Pulmonary artery endothelial cell (primary cell): ENCODE results near the gene PATE1. TPM values are rescaled to one million over a fixed set of nuclear protein-coding genes. Genes with fewer than 3 reads are reported as not detected.
"Not testable (repeated sequence)": the region's sequence is repeated elsewhere in the genome, so short reads cannot be mapped to it uniquely, and the experiment has no call there.

Experiments used
- DNase-seq: peaks from one replicate; pipeline ENCODE4 v3.0.0-alpha.2; 2011; ENCODE audit warnings: low read depth, low spot score
- total RNA-seq: library from RNA; depleted of rRNA; stranded (reverse); fragments of >200 nt; gene quantifications from 2 replicates; pipeline ENCODE4 v1.2.3, GENCODE V29; 2014

Gene PATE1, protein sequence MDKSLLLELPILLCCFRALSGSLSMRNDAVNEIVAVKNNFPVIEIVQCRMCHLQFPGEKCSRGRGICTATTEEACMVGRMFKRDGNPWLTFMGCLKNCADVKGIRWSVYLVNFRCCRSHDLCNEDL
- total RNA-seq = not detected in 2 replicates

DNA sequence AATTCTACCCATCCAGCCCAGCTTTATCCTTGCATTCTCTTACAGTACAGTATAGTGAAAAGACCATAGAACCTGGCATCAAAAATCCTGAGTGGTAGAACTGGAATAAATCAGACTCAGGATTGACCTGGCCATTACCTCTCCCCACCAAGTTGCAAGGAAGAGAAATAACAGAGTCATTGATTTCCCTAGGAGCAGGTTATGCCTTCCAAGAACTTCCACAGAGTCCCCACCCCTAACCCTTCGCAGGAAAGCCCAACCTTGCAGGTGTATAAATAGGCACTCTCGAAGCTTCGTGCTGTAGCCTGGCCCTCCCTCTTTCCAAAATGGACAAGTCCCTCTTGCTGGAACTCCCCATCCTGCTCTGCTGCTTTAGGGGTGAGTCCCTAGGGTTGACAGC is at the start of gene PATE1:
TSS of gene PATE1 (plus strand) at position 301 of the 400 bp plus-strand sequence. CDS start at position 327, 26 bp downstream.
- no peak for DNase-seq

DNA sequence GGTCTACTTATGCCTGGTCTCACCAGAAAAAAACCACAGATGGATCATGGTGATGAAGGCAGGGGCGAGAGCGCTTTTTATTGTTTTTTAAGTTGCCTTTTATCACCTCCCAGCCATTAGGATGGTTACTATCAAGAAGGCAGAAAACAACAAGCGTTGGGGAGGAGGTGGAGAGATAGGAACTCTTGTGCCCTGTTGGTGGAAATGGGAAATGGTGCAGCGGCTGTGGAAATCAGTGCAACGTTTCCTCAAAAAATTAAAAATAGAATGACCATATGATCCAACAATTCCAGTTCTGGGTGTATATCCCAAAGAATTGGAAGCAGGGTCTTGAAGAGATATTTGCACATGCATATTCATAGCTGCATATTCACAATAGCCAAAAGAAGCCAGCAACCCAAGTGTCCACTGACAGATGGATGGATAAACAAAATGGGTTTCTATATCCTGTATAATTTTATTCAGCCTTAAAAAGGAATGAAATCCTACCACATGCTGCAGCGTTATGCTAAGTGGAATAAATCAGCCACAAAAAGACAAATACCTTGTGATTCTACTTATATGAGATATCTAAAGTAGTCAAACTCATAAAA is 45.0 kb upstream of the PATE1 start:
- no peak for DNase-seq

DNA sequence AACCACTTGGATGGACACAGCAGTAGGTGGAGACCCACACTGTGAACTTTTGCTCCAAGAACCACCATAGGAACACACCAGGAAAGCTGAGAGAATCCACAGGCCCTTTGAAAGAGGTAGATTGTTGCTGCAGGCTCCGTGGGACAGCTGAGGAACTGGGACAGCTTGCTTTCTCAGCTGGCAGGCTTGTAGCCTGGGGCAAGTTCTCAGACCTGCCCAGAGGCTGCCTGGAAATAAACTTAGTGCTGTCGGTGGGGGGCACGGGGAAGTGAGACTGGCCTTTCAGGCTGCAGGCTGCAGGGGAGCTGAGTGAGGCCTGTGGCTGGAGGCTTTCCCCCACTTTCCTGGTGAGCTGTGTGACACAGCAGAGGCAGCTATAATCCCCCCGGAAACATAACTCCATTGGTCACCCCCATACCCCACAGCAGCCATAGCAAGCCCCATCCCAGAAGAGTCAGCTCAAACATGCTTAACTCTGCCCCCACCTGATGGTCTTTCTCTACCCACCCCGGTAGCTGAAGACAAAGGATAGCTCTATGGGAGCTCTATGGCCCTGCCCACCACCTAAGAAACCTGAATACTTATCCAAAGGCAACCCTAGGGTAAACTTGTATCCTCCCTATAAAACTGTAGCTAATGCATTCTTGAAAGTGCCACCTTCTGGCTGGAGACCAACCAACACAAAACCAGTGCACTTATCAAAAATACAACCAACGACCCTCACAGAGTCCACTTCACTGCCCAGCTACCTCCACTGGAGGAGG is 44.0 kb upstream of the PATE1 start:
- DNase-seq = no peak

DNA sequence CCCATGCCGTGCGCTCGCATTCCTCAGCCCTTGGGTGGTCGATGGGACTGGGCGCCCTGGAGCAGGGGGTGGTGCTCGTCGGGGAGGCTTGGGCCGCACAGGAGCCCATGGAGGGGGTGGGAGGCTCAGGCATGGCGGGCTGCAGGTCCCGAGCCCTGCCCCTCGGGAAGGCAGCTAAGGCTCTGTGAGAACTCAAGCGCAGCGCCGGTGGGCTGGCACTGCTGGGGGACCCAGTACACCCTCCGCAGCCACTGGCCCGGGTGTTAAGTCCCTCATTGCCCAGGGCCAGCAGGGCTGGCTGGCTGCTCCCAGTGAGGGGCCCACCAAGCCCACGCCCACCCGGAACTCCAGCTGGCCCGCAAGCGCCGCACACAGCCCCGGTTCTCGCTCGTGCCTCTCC is 41.4 kb upstream of the PATE1 start:
- not testable (repeated sequence) for DNase-seq

DNA sequence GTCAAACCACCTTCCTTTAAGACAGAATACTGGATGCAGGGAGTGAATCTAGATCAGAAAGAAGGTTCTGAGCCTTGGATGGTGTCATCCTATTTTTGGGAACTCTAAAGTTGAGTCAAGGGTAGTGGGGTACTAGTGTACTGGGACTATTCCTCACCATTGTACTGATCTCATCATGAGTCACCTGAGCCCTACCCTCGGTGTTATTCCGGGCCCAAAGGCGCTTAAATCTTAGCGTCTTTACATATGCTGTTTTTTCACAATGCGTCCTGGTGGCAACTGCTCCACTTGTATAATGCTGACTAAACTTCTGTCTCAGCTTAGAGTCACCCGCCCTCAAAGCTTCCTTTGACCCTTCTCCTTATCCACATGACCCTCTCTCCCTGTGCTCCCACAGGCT is 25.3 kb upstream of the PATE1 start:
- DNase-seq = no peak

DNA sequence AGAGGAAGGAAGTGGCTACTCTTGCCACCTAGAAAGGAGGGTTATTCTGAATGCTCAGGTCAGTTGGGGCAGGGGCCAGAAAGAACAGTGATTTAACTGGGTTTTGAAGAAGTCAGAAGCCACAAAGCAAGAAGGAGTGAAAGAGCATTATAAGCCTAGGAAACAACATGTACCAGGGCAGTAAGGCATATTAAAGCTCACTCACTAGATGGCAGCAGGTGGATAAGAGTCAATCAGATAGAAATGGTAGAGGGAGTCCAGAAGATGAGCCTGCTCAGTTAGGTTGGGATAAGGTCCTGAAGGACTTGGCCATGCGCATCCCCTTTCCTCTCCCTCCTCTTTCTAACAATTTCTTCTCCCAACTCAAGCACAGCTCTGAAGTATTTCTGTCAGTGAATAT is 22.0 kb upstream of the PATE1 start:
- DNase-seq = no peak

DNA sequence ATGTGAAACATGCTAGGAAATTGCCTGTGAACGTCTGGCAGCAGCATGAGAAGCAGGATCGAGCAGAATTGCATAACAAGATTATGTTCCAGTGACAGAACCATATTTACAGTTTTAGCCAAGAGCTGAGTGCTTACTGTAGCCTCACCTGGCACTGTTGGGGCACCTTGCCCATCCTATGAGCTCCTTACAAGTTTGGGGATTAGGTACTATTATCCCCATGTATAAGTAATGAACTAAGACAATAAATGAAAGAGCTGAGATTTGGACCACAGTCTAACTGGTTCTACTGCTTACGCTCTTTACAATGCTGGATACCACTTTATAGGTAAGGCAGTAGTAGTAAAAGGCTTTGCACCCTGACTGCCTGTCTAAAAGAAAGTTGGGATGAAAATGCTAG is 17.1 kb upstream of the PATE1 start:
- DNase-seq = no peak

DNA sequence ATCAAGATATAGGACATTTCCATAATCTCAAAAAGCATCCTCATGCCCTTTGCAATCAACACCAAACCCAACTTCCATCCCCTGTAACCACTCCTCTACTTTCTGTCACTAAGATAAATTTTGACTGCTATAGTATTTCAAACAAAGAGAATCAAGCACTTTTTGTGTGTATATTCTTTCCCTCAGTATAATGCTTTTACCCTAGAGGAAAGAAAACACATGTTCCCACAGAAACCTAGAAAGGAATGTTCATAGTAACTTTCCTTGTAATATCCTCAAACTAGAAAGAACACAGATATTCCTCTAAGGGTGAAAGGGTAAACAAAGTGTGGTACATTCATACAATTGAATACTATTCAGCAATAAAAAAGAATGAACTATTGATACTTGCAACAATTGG is 5.5 kb upstream of the PATE1 start:
- DNase-seq = no peak

DNA sequence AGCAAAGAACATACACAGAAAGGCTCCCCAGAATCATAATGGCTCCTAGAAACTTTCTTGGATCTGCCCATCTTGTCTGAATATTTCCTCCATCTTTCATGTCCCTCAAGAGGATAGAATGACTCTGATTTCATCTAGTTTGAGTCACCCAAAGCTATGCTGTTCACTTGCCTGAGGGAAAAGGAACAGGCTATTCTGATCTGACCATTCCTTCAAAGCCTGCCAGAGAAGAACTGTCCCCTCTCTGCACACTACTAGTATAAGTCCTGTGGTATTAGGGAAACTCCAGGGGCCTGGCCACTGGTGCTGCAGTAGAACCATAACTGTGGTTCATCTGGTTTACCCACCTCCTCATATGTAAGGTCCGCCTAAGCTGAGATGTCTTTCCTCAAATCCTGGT is 2.4 kb upstream of the PATE1 start:
- DNase-seq = no peak

DNA sequence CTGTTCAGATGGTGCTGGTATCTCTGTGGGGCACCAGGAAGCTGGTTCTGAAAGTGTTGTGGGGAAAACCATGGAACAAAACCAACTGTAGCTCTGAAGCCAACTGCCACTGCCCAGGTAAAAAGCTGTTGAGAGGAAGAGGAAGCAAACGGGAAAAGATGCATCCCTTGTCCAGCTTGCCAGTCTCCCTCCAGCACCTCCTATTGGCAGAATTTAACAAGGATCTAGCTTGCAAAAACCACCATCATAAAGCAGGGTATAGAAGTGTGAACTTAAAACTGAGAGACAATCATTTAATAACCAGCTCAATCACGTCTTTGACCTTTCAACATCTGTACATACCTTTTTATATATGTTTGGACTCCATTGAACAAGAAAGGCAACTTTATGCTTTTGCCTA is 4.5 kb downstream of the PATE1 start:
- DNase-seq = no peak

DNA sequence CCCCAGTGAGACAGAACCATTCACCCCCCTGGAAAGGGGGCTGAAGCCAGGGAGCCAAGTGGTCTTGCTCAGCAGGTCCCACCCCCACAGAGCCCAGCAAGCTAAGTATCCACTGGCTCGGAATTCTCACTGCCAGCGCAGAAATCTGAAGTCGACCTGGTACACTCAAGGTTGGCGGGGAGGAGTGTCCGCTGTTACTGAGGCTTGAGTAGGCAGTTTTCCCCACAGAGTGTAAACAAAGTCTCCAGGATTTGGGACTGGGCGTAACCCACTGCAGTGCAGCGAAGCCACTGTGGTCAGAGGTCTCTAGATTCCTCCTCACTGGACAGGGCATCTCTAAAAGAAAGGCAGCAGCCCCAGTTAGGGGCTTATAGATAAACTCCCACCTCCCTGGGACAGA is 10.0 kb downstream of the PATE1 start:
- DNase-seq = no peak

DNA sequence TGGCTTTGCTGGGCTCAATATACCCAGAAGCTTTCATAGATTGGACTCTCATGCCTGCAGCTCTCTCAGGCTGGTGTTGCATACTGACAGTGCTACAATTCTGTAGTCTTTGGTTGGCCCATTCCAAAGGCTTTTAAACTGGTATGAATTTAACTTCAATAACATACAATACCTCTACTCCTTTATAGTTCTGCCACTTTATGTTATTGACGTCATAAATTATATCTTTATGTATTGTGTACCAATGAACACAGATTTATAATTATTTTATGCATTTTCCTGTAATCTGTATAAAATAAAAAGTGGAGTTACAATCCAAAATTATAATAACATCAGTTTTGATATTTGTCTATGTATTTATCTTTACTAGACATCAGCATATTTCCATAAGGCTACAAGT is 16.4 kb downstream of the PATE1 start:
- DNase-seq = no peak

DNA sequence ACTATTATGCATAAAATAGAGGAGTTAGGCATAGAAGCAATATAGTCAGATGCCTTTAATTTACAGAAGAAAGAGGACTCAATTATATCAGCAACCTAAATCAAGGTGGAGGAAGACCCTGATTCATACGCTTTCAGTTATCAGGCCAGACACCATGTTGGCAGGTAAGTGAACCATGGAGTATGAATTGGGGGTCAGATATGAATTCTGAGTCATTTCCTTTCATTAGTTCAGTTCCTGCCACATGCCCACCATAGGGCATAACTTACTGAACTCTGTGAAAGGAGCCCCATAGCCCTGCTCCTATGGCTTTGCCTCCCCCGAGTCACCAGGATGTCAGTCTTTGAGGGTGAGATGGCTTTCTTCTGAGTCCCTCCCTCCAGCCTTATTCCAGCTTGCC is 17.4 kb downstream of the PATE1 start:
- DNase-seq = no peak

DNA sequence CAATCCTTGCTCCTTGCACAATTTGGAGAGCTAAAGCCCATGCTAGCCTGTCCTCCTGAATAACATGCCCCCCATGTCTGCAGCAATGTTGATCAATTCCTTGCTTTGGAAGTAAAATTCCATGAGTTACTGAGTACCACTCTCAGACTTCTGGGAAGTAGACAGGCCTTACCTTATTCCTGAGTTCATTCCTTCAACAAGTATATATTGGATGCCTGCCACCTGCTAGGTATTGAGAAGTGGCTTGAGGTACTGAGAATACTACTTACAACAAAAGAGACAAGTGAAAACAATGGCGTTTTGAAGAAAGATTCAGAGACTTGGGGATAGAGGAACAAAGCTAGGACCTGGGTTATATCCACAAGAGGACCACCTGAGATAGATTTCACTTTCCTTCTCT is 20.2 kb downstream of the PATE1 start:
- no peak for DNase-seq

DNA sequence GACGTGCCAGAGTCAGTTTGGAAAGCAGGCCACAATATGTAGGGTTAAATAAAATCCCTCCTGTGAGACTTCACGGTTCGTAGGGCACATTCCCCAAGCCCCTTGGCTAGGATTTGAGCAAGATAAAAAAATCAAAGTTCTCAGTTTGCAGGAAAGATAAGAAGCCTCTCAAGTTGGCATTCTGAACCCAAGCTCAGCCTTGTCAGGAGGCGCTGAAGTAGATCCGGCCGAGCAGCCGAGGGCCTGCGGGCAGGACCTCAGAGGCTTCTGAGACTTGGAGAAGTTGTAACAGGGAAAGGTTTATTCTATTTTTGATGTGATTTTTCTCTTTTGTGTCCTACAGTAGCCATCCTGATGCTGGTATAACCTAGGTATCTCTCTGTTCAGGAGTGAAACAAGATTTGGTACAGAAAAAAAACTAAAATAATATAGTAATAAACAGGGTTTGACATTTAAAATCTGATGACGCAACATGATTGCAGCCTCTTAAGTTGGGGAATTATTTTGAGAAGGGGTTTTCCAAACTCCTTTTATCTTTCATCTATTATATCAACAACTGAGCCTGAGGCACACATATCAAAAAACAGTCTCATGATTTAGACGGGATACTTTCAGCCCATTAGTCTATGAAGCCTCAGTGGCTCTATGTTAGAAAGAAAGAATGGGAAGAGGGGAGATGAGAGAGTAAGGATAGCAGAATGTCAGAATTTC is 22.4 kb downstream of the PATE1 start:
- no peak for DNase-seq

DNA sequence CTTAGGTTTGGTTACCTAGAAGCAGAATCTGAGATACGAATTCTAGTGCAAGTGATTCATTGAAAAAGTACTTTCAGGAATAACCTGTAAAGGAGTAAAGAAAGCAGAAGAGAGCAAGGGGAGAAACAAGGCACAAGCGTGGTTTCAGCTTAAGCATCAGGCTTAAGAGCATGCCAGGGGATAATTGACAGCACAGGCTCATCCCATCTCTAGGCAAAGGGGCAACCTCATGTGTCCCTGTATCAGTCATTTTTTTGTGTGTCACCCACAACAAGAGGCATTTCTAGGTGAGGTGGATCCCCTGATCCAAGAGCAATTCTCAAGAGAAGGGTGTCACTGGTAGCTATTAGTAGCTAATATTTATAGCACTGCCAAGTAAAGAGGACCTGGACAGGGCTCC is 24.5 kb downstream of the PATE1 start:
- DNase-seq = no peak

DNA sequence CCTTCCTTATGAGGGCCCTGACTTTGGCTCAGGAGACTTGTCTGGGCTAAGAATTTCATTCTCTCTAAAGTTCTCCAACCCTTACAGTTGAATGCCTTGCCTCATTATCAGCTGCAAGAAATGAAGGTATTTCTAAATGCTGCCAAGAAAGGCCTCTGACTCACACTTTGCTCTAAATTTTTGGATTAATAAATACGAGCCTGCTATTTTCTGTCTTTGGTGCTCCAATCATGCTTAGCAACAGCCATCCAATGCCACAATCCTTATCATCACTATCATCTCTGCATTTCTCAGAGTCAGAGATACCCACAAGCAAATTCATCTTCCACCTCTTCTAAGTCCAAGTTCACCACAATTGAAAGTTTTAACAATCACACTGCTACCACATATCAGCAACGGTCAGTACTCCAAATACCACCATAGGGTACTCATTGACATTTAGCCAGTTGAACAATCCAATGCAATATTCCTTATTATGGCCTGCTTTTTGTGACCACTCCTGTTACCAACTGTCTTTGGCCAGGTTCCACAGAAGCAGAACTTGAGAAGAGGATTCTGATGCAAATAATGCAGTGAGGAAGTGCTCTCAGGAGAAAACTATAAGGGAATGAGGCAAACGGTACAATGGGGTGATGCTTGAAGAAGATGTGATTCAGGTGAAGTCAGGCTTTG is 26.9 kb downstream of the PATE1 start:
- no peak for DNase-seq

DNA sequence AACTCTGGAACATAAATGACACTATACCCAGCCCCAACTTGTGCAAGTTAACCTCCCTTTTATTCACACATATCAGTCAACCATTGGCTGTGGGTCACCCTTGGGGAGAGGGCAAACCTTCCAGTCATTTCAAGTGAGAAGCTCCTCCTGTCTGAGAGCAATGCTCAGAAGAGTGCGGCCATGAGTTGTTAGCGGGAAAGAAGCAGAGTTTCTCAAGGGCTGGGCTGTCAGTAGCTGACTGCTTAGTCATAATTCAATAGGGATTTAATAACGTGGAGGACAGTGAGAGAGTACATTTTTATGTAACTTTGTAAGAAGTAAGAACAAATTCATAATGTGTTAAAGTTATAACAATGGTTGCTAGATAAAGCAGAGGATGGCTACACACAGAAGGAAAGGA is 27.4 kb downstream of the PATE1 start:
- no peak for DNase-seq

DNA sequence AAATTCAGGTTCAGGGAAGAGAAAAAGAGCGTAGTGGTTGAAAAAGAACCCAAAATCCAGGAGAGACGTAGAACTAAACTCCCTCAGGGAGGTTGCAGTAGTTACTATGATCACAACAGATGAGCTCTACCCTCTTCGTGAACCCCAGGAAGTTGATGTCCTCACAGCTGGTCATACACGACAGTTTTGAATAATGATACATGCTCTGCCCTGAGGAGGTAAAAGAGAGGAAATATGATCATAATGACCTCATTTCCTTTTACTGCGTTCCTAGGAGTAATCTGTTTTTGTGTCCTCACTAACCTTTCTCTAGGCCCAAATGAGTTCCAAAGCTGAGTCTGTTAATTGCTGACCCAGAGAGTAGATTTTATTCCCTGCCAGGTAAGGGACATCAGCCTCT is 31.2 kb downstream of the PATE1 start:
- peak; percentile 52 for DNase-seq

DNA sequence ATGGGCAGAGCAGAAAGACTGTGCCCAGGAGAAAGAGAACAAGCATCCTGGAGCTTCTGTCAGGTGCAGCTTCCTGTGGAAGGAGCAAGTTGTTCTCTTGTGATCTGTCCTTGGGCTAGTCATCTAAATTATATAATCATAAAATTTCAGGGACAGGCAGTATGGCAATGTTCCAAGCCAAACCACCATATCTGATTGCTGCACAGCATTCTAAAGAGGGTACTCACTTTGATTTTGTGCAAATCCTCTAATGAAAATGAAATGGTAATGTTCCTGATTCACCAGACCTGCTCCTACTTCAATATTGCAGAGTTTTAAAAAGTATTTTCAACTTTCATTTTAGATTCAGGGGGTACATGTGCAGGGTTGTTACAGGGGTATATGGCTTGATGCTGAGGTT is 32.6 kb downstream of the PATE1 start, which contains the start of gene PATE2:
TSS of gene PATE2 (minus strand) at position 101 of the 400 bp plus-strand sequence. CDS start at position 46, 55 bp downstream.
- DNase-seq = no peak

DNA sequence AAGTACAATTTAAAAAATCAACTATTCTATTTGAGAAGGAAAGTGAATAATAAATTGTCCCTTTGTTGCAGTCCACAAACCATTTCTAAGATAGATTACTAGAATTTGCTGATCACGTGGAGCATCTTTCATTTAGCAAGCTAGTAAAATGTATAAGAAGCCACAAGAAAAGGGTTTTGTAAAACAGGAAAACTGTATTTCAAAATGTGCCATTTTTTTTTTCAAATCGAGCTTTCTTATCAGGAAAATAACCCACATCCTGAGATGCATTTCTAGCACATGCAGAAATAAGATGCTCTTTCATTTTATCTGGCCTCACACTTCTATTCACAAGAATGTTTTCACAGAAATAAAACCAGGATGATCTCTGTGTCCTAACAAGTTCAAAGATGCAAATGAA is 38.6 kb downstream of the PATE1 start:
- DNase-seq = no peak

DNA sequence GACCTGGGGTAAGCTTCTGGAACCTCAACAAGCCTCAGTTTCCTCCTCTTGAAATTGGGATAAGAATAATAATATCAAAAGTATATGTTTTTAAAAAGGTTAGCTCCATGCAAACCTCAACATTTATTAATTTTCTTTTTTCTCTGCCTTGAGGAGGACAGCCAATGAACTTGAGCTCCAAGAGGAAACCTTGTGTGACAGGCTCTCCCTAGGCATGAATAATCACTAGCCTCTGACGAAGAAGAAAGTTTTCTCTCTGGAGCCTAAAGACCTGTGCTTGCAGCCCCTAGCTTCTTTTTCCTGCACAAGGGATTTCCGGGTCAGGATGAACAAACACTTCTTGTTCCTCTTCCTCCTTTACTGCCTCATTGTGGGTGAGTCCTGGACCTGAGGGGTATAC is 41.7 kb downstream of the PATE1 start, which contains the start of gene PATE3:
TSS of gene PATE3 (plus strand) at position 301 of the 400 bp plus-strand sequence. CDS start at position 326, 25 bp downstream.
- DNase-seq = no peak
